Measurements from ENCODE around the gene POU2AF3.
"Not testable (repeated sequence)": the region's sequence is repeated elsewhere in the genome, so short reads cannot be mapped to it uniquely, and the experiment has no call there.

GRCh38 chr11:111320199-111320598, 21.9 kb downstream of the POU2AF3 start:
- TF ChIP-seq, protein P1, sequence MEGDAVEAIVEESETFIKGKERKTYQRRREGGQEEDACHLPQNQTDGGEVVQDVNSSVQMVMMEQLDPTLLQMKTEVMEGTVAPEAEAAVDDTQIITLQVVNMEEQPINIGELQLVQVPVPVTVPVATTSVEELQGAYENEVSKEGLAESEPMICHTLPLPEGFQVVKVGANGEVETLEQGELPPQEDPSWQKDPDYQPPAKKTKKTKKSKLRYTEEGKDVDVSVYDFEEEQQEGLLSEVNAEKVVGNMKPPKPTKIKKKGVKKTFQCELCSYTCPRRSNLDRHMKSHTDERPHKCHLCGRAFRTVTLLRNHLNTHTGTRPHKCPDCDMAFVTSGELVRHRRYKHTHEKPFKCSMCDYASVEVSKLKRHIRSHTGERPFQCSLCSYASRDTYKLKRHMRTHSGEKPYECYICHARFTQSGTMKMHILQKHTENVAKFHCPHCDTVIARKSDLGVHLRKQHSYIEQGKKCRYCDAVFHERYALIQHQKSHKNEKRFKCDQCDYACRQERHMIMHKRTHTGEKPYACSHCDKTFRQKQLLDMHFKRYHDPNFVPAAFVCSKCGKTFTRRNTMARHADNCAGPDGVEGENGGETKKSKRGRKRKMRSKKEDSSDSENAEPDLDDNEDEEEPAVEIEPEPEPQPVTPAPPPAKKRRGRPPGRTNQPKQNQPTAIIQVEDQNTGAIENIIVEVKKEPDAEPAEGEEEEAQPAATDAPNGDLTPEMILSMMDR (conservative IDR thresholded peaks at IDR 0.05; ENCODE audit: low read length), result not testable (repeated sequence)
- not testable (repeated sequence) for TF ChIP-seq EZH2phosphoT487 (IDR thresholded peaks at IDR 0.05; ENCODE audit: borderline replicate concordance)

Data from Loucy (cell line).